ENCODE measurements around the gene CABLES1.

Gene CABLES1

GRCh38 chr18:23272498-23273232, 137.4 kb downstream of the CABLES1 start:
- H4K20me1 ChIP-seq (ENCODE audit: insufficient read depth, low read length) = no peaks in the 10 kb centered on the region
- no peaks in the 10 kb centered on the region for H3K79me2 ChIP-seq (ENCODE audit: insufficient read depth, low read length)
- no peak overlapping the region for H3K4me2 ChIP-seq (ENCODE audit: insufficient read depth, low read length)
- TF ChIP-seq EZH2 (IDR thresholded peaks at IDR 0.05; ENCODE audit: borderline replicate concordance, low read depth, low read length, severe bottlenecking) = no peak
- TF ChIP-seq CTCF (IDR thresholded peaks at IDR 0.05; ENCODE audit: borderline replicate concordance, extremely low read depth, low read length, poor library complexity, severe bottlenecking) = no peak
- peaks cover 9% of the 10 kb centered on the region for H3K9me3 ChIP-seq (ENCODE audit: insufficient read depth, low read length, severe bottlenecking)
- ATAC-seq (ENCODE audit: insufficient read depth, low read depth) = no peak
- no peak overlapping the region for H3K4me3 ChIP-seq (ENCODE audit: low read depth in 1 of 2, low read length in 2 of 2)
- no peaks in the 10 kb centered on the region for H3K27me3 ChIP-seq (ENCODE audit: insufficient read depth, low read length, poor library complexity)
- H3K36me3 ChIP-seq (ENCODE audit: insufficient read depth, low read length) = no peaks in the 10 kb centered on the region
- no peak for DNase-seq
- no peak overlapping the region for H2AFZ ChIP-seq (ENCODE audit: low read depth, low read length)
- H3K9ac ChIP-seq (ENCODE audit: low read depth, low read length) = no peak overlapping the region
- H3K27ac ChIP-seq (ENCODE audit: low read length) = no peak overlapping the region
- H3K4me1 ChIP-seq (ENCODE audit: insufficient read depth, low read length) = no peaks in the 10 kb centered on the region

- ATAC-seq (ENCODE audit: insufficient read depth, low read depth) (no peak), DNase-seq (no peak)
- H3K4me2 ChIP-seq (ENCODE audit: insufficient read depth, low read length) = no peak overlapping the region
- H3K4me1 ChIP-seq (ENCODE audit: insufficient read depth, low read length) = no peaks in the 10 kb centered on the region
- H3K27me3 ChIP-seq (ENCODE audit: insufficient read depth, low read length, poor library complexity) = no peaks in the 10 kb centered on the region
- H3K9ac ChIP-seq (ENCODE audit: low read depth, low read length) = no peak overlapping the region
- peaks cover 9% of the 10 kb centered on the region for H3K9me3 ChIP-seq (ENCODE audit: insufficient read depth, low read length, severe bottlenecking)
- TF ChIP-seq CTCF (IDR thresholded peaks at IDR 0.05; ENCODE audit: borderline replicate concordance, extremely low read depth, low read length, poor library complexity, severe bottlenecking) (no peak), EZH2 (IDR thresholded peaks at IDR 0.05; ENCODE audit: borderline replicate concordance, low read depth, low read length, severe bottlenecking) (no peak)
- no peaks in the 10 kb centered on the region for H4K20me1 ChIP-seq (ENCODE audit: insufficient read depth, low read length)
- H3K4me3 ChIP-seq (ENCODE audit: low read depth in 1 of 2, low read length in 2 of 2) = no peak overlapping the region
- H3K36me3 ChIP-seq (ENCODE audit: insufficient read depth, low read length) = no peaks in the 10 kb centered on the region
- H2AFZ ChIP-seq (ENCODE audit: low read depth, low read length) = no peak overlapping the region
- H3K79me2 ChIP-seq (ENCODE audit: insufficient read depth, low read length) = no peaks in the 10 kb centered on the region
- H3K27ac ChIP-seq (ENCODE audit: low read length) = no peak overlapping the region
These were observed 138.2 kb downstream of the CABLES1 start for GRCh38 chr18:23273443-23273966.

- Histone ChIP-seq H3K36me3 (ENCODE audit: insufficient read depth, low read length) (no peaks in the 10 kb centered on the region), H3K27me3 (ENCODE audit: insufficient read depth, low read length, poor library complexity) (no peaks in the 10 kb centered on the region), H3K4me3 (ENCODE audit: low read depth in 1 of 2, low read length in 2 of 2) (no peak overlapping the region), H3K9ac (ENCODE audit: low read depth, low read length) (no peak overlapping the region), H3K4me1 (ENCODE audit: insufficient read depth, low read length) (no peaks in the 10 kb centered on the region), H2AFZ (ENCODE audit: low read depth, low read length) (no peak overlapping the region), H3K9me3 (ENCODE audit: insufficient read depth, low read length, severe bottlenecking) (peaks cover 7% of the 10 kb centered on the region), H3K27ac (ENCODE audit: low read length) (no peak overlapping the region), H4K20me1 (ENCODE audit: insufficient read depth, low read length) (no peaks in the 10 kb centered on the region), H3K4me2 (ENCODE audit: insufficient read depth, low read length) (no peak overlapping the region), H3K79me2 (ENCODE audit: insufficient read depth, low read length) (no peaks in the 10 kb centered on the region)
- no peak for DNase-seq
- ATAC-seq (ENCODE audit: insufficient read depth, low read depth) = no peak
- no peak for TF ChIP-seq EZH2 (IDR thresholded peaks at IDR 0.05; ENCODE audit: borderline replicate concordance, low read depth, low read length, severe bottlenecking)
- no peak for TF ChIP-seq CTCF (IDR thresholded peaks at IDR 0.05; ENCODE audit: borderline replicate concordance, extremely low read depth, low read length, poor library complexity, severe bottlenecking)
These were observed 139.6 kb downstream of the CABLES1 start for GRCh38 chr18:23274638-23275482.
